ENCODE results near the gene LRRC57.

The LRRC57 gene

DNA sequence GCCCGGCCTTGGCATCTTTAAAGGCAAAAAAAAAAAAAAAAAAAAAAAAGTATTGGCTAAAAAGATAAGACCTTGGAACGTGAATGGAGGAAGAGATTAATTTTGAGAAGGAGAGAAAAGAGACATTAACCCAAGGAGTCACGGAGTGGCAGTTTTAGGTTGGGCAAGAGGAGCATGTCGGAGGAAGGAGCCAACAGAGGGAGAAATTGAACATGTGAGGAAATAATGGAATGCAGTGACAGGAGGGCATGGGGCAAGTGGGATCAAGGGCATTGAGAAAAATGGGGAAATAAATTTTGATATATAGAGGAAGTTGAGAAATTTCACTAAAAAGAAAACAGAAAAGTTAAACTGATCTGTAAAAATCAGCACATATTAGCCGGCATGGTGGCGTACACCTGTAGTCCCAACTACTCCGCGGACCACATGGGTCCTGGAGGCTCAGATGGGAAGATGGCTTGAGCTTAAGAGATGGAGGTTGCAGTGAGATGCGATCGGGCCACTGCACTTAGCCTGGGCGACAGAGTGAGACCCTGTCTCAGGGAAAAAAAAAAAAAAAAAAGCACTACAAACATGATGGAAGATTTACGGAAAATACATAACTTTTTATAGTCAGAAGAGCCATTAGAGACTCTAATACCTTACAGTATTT lies 1.3 kb upstream of the LRRC57 start:
- DNase-seq = no peak

DNA sequence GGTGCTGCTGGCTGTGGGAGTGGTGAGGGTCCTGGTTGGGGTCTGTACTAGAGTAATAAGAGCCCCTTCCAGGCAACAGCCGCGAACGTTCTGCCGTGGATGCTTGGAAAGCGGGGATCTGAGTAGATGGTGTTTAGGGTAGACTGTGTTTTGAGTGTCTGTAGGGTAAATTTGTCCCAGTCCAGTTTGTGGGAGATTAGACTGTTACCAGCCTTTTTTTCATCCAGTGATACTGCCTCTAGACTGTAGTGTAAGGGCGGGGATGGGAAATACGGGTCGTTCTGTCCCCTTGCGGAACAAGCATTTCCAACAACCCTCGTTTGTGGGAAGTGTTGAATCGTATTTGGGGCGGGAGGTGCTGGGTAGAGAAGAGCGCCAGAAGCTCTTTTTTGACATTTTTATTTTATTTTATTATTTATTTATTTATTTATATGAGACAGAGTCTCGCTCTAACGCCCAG lies 469 bp upstream of the LRRC57 start:
- no peak for DNase-seq

DNA sequence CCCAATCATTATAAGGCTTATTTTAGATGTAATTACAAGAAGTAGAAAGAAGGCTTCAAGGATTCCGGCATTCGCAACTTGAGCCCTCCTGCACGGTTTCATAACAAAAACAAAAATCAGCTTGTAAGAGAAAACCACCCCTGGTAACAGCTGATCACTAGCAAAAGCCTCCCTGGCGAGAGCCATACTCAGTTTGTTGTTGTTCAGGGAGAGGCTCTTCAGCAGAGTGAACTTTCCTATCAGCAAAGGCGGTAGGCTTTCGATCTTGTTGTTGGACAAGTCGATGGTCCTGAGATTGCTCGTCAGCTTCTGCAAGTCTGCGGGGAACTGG lies 710 bp downstream of the LRRC57 start:
- DNase-seq = no peak

DNA sequence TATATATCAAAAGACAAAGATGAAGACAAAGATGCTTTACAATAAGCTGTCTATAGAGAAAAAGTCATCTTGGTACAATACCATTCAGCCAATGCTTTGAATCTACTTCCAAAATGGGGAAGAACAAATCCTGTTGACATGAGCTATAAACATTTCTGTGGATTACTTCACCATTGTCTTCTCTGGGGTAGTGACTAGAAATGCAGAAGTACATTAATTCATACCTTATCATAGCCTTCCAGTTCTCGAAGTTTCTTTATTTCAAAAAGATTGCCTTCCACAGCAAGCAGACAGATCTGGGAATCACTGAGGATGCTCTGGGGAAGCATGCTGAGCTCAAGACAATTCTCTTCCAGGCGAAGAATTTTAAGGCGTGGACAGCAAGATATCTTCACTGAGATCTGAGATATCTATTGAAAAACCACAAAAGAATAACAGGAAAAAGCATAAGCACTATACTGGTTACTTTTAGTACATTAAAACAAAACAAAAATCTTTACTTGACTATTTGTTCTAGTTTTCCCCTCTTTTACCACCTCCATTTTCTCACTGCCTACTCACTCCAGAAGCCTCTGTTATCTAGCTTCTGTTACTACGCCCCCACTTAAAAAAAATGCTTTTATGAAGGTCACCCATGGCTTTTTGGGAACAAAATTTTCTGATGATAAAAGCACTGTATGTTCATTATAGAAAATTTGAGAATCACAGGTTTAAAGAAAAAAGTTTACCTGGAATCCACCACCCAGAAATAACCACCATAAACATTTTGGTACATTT lies 3.6 kb downstream of the LRRC57 start:
- DNase-seq = no peak

DNA sequence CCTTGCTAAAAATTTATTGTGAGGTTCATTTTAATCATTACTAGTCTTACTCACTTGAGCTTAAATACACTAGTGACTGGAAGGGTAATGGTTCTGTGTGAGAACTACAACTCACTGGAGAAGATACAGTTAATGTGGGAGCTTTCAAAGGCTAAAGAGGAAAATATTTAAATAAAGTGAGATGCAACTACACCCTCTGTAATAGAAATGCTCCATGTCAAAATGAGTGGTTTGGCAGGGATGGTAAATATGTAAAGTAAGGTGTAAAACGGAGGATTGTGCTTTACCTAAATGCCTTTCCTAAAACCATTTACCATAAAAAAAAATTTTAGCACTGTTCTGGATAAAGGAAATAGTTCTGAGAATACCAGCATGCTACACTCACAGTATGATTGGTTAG lies 15.3 kb downstream of the LRRC57 start:
- DNase-seq = no peak

DNA sequence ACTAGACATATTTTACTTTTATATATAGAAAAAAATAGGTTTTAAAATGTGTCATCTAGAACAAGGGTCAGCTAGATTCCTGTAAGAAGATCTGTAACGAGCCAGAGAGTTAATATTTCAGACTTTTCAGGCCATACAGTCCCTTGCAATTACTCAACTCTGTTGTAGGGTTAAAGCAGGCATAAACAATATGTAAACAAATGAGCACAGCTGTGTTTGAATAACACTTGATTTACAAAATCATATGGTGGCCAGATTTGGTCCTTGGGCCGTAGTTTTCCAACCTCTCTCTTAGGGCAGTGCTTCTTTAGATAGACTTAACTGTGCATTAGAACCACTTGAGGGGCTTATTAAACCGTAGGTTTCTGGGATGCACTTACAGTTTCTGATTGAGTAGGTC lies 19.6 kb downstream of the LRRC57 start:
- DNase-seq = no peak

DNA sequence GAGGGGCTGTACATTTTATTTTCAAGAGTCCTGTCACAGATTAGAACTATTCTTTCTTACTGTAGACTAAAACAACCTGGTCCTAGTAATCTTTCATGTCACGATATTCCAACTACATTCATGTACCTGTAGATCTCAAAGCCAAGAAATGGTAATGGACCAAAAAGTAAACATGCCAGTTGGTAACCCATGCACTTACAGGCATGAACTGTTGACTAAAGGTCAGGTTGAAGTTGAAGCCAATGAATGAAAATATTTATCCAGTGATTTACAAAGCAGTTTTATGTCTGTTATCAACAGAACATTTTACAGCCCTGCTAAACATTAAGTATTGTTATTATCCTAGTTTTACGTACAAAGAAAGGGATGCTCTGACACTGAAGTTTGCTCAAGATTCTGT lies 25.3 kb downstream of the LRRC57 start:
- no peak for DNase-seq

DNA sequence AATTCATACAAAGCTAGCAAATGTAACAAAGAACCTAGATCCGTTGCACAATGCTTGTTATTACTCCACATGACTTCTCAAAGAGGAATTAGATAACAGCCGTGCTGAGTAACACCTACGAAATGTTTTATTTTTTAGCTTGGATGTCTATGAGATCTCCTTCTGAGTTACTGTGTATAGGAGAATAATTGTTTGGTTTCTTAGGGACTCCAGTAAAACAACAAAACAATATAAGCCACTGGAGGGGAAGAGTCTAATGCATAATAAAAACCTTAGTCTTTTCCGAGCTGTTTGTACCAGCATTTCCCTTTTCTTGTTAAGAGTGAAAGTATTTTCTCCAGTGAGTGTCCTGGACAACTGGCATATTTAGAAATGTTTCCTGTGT lies 37.6 kb downstream of the LRRC57 start:
- no peak for DNase-seq

DNA sequence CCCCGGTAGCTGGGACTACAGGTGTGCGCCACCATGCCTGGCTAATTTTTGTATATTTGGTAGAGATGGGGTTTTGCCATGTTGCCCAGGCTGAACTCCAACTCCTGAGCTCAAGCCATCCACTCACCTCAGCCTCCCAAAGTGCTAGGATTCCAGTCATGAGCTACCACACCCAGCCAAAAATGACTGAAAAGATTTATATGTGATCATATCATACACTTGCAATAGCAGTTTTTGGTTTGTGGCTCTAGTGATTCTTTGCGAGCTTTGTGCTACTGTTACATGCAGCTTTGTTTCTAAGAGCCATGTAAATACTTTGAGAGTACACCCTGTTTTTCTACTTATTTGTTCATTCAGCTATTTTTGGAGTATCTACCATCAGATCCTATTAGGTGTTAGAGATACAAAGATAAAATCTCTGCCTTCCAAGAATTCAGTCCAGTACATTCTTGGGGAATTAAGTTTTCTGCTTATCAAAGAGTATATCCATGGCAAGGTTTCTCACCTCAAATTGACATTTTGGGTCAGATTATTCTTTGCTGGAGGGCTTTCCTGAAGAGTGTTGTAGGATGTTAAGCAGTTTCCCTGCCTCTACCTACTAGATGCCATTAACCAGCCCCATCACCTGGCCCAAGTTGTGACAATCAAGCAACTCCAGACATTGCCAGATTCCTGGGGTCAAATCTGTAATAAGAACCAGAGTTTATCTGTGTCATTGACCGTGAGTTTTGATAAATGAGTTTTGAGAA lies 38.2 kb downstream of the LRRC57 start:
- no peak for DNase-seq

DNA sequence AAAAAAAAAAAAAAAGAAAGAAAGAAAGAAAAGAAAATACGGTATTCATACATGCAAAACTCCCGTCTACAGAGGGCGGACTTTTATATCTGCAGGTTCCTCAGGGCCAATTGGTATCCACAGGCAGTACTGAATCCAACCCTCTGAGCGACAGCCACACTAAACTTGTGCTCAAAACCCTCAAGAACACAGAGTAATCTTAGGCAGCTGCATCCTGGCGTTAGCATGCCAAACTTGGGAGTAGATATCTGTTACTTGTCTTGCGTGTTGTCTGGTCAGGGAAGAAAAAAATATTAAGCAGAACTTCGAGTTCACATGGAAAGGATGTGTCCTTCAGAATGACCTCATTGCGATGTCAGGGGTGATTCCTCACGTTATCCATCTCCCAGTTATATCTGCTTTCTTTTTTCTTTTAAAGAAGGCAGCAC lies 40.3 kb downstream of the LRRC57 start:
- DNase-seq = no peak

DNA sequence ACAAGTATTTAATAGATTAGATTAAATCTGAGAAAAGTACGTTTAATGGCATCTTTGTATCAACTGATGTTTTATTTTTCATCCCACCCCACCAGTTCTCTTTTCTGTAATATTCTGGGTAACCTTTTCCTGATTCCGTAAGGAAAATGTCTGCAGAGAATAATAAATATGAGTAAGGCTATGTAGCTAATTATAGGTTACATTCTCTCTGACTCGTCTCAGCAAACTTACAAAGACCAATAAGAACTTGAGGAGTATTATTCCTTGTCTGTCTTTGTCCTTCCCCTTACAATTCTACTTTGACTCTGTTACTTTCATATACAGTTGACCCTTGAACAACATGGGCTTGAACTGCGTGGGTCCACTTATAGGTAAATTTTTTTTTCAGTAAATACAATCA lies 41.1 kb downstream of the LRRC57 start:
- no peak for DNase-seq

DNA sequence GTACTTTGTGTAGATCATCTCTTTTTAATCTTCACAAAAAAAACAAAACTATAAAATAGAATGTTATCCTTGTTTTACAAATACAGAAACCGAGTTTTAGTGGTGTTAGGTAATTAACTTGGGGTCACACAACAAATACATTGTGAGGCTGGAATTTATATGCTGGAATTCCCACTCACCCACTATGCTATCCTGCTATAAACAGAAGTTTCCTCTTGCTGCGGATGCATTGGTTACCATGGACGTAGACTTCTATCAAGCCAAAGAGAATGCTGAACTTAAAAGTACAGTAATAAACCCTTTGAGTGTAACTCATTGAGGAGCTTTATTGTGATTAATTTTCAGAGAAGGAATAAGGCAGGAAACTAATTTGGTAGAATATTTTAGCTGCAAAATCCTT lies 44.0 kb downstream of the LRRC57 start:
- DNase-seq = no peak

DNA sequence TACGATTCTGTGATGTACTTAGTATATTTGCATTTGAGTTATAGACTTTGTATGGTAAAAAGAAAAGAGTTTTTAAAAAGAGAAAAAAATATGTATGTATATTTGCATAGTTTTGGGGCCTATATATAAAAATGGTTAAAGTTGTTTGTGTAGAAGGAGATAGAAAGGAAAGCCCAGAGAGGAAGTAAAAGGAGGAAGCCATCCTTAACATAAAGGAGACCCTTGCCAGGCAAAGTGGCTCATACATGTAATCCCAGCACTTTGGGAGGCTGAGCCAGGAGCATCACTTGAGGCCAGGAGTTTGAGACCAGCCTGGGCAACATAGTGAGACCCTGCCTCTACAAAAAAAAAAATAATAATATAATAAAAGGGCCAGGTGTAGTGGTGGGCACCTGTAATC lies 44.8 kb downstream of the LRRC57 start:
- DNase-seq = no peak

DNA sequence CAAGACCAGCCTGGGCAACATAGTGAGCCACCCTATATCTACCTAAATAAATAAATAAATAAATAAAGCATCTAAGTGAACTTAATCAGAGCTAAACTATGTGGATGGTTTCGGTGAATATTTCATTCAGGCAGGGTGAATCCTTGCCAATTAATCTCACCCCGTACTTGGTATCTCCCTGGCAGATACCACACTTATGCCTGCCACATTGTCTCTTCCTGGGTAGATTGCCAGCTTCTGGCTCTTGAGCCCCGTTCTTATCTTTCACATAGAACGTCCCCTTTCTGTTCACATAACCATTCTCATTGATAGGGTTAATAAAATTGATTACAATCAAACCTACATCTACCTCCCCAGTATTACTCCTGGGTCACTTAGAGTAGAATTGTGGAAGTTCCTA lies 46.1 kb downstream of the LRRC57 start:
- no peak for DNase-seq

DNA sequence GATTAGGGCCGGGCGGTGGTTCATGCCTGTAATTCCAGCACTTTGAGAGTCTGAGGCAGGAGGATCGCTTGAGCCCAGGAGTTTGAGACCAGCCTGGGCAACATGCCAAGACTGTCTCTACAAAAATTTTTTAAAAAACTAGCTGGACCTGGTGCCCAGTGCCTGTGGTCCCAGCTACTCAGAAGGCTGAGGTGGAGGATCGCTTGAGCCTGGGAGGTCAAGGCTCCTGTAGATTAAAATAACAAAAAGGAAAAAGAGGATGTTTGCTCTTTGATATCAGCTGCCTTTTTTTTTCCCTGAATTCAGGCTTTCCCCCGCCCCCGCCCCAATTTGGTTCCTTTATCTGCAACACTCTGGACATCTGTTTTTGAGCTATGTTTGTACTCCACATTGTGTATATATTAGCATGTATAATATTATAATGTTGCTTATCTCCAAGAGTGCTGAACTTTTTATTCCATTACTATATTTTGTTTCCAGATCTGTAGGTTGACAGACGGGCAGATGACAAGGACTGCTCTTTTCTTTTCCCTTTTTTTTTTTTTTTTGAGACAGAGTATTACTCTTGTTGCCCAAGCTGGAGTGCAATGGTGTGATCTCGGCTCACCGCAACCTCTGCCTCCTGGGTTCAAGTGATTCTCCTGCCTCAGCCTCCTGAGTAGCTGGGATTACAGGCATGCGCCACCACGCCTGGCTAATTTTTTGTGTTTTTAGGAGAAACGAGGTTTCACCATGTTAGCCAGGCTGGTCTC lies 48.6 kb downstream of the LRRC57 start:
- no peak for DNase-seq

DNA sequence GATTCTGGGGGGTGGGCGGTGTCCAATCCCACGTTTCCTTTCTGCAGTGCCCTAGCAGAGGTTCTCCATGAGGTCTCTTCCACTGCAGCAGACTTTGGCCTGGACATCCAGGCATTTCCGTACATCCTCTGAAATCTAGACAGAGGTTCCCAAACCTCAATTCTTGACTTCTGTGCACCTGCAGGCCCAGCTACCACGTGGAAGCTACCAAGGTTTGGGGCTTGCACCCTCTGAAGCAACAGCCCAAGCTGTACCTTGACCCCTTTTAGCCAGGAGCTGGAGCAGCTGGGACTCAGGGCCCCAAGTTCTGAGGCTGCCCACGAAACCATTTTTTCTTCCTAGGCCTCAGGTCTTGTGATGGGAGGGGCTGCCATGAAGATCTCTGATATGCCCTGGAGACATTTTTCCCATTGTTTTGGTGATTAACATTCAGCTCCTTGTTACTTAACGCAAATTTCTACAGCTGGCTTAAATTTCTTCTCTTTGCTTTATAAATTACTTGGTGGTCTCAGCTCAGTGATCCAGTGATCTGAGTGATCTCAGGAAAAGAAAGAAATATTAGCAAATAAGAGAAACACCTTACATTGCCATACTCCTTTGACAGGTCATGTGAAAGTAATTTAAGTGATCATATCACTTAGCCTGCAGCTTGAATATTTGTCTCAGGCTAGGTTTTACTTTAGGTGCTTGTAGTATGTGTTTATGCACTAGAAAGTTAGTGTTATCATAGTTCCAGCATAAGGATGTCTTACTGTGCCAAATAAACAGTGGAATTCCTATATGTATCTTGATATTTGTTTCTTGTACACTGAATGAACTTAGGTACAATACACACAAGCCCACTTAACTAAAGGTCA lies 50.2 kb downstream of the LRRC57 start:
- DNase-seq = no peak

DNA sequence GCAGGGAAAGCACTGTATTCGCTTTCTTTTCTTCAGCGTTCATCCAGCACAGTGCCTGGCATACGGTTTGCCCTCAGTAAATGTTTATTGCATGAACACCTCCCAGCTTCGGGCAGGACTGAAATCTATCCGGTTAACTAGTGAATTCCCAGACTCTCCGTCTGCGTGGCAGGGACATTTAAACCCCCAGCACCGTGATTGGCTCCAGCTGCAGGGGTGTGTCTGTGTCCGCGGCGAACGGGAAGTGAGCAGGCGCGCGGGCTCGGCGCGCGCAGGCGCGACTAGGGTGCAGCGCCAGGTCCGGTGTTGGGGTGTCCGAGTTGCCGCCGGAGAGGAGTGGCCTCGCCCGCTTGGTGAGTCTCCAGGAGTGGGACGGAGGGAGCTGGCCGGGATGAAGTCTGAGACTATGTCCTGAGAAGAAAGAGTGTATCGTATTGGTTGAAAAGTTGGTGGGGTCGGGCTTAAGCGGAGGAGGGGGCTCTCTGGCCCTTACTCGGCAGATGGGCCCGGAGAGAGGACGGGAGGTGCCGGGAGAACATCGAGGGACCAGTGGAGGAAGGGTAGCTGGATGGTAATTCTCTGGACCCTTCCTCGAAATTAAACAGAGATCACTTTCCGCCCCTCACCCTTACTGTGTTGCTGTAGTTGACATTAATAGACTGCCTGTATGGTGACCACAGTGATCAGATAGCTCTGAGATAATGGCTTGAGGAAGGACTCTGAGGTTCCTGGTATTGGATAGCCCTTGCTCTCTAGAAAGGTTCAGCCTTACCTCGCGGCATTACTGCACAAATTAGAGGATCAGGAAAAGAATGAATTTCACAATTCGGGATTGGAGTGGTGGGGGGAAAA lies 53.0 kb downstream of the LRRC57 start, which contains the start of gene SNAP23:
SNAP23 (plus strand) TSS at position 274 of the 852 bp plus-strand sequence. CDS start 16,213 bp downstream, outside the sequence.
- peak; percentile 75 for DNase-seq

DNA sequence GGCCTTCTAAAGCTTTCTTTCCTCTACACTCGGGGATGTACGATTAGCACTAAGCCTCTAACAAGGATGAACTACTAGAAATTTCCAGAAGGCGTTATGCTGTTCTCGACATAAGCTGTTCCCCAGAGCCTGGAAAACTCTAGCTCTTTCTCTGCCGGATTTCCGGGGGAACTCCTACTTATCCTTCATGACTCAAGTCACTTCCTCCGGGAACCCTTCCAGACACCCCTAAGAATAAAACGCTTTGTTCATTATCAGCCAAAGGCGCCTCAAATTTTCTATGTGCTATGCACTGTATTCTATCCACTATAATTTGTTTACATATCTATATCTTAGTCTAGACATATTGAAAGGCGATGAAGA lies 53.6 kb downstream of the LRRC57 start:
- DNase-seq = peak; percentile 7

DNA sequence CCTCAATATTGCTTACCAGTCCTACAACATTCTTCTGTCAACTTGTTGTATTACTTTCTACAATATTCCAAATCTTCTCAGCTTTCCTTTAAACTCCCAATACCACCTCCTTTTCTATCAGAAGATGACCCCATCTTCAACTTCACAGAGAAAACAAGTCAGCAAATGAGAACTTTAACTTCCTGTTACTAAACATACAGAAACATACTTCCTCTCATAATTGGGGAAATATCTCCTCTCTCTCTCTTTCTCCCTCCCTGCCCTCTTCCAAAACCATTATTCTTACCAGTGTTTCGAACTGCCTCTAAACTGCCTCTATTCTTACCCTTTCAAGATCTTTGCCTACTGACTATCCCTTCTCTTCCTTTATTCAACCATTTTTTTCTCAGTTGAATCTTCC lies 54.9 kb downstream of the LRRC57 start:
- DNase-seq = no peak

DNA sequence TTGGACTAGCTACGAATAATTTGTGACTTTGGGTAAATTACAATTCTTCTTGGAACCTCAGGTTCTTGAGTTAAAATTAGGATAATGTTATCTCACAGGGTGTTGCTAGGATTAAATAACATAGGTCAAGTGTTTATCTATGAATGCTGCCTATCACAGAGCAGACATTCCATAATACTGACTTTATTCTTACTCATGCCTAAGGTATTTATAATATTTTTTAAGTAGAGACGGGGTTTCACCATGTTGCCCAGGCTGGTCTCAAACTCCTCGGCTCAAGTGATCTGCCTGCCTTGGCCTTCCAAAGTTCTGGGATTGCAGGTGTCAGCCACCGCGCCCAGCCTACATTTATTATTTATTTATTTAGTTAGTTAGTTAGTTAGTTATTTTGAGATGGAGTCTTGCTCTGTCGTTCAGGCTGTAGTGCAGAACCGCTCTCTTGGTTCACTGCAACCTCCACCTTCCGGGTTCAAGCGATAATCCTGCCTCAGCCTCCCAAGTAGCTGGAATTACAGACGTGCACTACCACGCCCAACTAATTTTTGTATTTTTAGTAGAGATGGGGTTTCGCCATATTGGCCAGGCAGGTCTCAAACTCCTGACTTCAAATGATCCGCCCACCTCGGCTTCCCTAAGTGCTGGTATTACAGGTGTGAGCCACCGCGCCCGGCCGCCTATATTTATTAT lies 56.9 kb downstream of the LRRC57 start:
- no peak for DNase-seq
